NCI-H146 treated with DMSO at 0.1 percent for 48 hours (cell line): ENCODE measurements around the gene COMT.

Source experiments
- DNase-seq: peaks from one replicate; lab custom pipeline; 2025; ENCODE audit not compliant: unreplicated experiment; lab: John Stamatoyannopoulos, UW

The COMT gene

DNA sequence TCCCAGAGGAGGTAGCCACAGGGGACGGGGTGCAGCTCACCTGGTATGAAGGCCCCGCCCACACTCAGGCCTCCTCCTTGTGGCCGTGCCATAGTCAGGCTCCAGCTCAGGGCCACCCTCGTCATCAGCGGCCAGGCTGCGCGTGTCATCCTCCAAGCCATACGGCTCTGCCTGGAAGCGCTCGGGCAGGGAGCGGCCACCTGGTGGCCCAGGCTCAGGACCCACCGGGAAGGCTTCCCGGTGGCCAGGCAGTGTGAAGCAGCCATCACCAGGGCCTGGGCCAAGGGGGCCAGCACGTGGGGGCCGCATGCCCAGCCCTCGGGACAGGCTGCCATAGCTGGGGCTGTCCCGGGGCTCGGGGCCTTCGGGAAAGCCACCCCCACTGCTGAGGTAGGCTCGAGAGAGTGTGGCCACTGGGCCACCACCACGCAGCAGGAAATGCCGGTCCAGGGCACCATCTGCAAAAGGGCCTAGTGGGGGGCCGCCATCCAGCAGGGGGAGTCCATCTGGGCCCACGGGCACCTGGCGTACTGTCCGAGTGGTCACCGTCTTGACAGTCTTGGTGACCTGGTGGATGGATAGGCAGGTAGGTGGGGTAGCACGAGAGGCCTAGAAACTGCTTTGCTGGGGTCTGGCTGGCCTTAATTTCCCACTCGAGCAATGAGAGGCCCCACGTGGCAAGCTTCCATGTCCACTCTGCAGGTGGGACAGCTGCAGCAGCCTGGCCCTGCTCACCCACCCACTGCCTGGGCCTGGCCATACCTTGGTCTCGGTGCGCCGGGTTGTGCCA is 39.8 kb downstream of the COMT start:
- no peak for DNase-seq

DNA sequence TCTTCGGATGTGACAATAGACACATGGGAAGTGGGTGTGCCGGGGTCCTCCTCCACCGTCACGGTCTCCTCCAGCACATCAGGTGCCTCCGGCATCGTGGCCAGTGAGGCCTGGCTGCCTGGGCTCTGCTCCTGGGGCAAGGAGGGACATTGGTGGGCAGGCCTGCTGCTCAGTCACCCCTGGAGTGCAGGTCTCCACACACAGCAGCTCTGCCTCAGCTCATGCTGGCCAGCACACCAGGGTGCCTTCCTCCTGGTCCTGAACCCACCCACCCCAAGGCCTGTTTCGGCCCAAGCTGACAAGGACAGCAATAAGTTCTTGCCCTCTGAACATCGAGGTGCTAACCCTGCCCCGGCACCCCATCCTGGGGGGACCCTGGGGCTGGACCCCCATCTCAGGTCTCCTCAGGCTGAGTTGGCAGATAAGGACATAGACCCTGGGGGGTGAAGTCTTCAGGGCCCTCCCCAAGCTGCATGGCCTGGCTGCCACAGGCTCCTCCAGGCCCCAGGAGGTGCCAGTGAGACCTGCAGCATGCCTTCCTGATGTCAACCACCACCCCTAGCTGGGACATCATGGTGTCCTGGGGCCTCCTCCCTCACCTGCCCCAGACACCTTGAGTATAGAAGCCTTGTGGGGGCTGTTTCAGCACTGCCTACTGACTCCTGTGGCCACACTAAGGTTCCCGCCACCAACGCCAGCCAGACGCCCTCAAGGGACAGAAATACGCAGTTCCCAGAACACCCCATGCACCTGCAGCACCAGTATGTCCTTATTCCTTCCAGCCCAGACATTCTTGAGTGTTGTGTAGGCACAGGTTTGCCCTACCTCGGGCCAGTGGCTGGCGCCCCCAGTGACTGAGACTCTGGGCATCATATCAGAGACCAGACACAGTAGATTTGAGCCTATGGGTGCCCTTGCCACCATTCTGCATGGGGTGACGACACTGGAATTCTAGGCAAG is 40.7 kb downstream of the COMT start:
- DNase-seq, result no peak

DNA sequence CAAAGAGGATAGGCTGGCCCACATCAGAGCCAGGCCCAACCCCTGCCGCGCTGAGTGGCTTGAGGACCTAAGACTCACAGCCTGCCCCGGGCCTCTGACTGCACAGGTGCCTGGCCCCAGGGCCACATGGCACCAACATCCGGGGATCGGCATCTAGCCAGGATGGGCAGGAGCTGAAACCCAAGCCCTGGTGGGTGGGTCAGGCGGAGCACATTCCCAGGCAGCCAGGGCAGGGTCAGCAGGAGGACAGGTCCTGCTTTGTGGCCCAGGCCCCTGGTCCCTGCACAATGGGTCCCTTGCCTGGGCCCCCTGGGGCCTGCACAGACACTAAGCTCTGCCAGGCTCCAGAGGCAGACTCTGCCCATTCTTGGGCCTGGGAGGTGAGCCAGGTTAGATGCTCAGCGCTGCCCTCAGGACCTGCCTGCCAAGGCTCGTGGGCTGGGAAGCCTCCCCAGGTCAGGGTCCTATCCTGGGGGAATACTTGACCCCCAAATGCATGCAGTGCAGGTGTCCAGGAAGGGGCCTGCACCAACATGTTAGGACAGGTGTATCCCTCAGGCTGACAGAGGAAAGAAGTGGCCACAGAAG is 41.5 kb downstream of the COMT start:
- no peak for DNase-seq

DNA sequence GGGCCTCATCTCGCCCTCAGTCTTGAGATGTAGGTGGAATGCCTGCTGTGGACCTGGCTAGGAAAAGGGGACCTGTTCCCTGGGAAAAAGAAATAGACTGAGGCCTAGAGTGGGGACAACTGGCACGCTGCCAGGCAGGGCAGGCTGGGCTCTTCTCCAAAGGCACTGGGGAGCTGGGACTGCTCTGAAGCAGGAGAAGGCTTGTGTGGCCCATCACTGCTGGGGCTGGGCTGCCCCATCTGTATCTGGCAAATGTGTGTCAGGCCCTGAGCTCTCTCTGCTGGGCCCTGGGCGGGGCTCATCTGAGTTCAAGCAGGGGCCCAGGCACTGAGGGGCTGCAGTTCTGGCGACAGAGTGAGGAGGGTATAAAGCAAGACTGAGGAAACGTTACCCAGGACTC is 42.2 kb downstream of the COMT start:
- DNase-seq, result no peak

DNA sequence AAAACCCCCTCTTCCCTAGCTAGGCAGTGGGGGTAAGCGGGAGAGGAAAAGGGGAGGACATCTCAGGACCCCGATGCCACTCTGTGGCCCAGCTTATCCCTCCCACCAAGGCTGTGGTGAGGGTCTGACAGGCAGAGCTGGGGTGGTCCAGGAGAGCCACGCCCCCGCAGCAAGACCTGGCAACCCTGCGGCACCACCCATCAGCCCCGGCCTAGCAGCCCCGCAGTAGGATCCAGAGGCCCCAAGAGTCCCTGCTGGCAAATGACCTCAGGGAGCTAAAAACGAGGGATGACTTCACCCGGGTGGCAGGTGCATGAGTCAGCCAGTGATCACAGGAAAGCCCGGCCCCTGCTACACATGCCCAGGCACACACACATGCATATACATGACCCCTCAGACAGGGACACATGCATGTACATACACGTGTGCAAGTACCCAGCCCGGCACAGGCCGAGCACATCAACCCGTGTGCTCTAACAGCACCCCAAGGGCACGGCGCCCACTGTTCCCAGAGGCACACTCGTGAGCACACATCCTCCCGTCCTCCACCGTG is 42.7 kb downstream of the COMT start:
- DNase-seq, result peak; percentile 10

DNA sequence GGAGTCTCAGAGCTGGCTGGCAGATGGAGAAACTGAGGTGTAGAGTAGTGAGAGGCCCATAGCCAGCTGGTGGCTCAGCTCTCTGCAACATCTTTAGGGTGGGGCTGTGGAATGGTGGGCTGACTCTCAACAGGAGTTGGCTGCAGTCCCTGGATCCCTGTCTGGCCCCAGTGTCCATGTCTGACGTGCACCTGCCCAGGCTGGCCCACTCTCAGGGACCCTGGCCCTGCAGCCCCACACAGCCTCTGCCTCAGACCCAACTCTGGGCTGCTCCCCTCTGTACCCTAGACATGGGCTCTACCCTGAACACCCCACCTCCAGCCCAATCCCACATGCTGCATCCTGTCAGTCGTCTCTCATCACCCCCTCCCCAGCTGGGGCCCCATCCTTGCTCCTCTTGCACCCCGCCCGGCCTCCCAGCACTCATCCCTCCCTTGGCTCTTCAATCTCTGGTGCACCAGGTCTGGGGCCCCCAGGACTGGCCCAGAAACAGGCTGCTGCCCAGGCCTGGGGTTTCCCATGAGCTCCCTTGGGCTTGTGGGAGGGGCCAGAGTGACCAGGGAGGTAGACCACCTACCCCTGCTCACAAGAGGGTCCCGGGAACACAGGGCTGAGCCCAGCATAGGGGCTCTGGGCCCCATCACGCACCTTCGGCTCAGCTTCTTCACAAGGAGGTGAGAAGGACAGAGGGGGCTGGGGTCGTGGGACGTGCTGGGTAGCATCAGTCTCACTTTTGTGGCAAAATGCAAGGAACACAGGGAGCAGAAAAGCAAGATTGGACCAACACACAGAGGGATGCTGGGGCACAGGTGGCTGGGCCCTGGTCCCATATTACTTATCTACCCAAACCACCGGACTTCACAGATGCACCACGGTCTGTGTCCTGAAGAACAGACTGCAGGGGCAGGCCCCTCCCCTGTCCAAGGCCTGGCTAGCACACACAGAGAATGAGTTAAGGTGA is 43.6 kb downstream of the COMT start:
- DNase-seq, result no peak

DNA sequence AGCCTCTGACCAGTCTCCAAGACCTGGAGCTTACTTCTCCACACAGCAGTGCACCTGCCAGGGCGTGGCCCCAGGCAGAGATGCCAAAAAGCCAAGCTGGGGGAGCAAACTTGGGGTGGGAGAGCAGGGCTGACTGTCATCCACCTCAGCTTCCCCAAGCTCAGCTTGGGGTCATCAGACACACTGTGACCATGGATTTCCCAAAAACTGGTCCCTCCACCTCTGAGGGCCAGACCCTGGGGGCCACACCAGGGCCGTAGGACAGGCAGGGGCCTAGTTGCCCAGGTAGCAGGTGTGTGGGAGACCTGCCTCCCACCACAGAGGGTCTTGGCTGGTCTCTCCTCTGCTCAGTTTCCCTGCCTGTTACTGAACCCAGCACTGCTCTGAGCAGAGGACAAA is 44.4 kb downstream of the COMT start:
- no peak for DNase-seq

DNA sequence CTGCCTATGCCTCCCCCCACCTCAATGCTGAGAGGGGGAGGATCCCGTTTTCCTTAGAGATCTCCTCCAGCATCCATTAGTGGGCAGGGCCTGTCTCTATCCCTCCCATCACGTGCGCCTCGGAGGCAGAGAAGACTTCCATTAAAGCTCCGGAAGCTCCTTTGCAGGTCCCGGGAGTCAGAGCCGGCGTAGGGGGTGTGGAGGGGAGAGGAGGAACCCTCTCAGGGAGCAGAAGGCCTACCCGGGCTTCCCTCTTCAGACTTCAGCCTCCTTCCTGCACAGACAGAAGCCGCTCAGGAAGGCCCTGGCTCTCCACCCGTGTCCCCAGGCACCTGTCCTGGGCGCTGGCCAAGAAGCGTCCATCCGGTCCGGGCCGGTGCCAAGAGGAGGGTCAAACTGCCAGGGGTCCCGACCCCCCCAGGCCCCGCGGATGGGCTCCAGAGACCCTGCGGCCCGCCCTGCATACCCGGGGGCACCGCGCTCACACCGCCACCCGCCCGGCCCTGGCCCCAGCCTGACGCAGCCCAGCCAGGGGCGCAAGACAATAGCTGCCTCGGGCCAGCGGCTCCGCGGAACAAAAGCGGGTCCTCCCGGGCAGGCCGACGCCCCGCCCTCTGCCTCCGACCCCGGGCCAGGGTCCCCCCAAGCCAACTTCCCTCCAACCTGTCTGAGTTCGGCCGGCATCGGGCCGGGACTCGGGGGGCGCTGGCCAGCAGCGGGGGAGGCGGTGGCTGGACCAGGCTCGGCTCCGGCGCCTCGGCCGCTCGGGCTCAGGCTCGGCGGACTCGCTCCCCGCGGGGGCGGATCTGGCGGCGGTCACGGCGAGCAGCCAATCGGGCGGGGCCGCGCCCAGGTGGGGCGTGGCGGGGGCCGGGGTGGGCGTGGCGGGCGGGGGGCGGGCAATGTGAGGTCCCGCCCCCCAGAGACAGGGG is 45.1 kb downstream of the COMT start:
- peak; percentile 35 for DNase-seq

DNA sequence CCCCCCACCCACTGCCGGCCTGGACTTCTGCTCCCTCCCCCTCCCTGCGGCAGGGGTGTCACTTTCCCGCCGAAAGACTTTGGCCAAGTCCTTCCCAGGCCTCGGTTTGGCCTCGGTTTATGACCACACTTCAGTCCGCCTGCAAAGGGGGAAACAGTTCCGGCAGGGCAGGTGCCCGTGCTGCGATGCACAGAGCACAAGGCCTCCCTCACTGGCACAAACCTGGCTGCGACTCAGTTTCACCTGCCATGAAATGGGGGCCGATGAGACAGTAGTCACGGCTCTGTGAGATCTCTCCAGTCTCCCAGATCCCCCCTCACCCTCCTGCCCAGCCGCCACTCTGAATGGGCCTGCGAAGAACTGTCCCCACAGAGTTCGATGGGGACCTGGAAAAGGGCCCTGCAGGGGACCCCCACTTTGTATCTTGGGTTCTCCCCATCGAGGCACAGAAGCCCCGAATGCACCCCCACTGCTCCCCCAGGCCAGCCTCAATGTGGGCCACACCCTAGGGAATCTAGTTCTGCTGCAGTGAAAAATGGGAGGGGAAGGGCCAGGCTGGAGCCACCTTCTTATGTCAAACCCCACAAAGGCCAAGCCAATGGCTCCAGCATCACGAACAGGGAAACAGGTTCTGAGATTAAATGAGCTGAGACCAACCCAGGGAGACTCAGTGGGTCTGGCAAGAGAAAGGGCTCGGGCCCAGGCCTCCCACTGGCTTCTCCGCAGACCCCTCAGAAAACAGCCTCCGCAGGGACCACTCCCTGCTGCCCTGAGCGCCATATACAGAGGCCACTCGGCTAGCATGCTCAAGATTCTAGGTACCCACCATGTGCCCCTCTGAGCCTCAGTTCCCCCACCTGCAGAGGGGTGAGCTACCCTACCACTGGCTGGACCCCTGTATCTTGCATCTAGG is 46.1 kb downstream of the COMT start:
- no peak for DNase-seq

DNA sequence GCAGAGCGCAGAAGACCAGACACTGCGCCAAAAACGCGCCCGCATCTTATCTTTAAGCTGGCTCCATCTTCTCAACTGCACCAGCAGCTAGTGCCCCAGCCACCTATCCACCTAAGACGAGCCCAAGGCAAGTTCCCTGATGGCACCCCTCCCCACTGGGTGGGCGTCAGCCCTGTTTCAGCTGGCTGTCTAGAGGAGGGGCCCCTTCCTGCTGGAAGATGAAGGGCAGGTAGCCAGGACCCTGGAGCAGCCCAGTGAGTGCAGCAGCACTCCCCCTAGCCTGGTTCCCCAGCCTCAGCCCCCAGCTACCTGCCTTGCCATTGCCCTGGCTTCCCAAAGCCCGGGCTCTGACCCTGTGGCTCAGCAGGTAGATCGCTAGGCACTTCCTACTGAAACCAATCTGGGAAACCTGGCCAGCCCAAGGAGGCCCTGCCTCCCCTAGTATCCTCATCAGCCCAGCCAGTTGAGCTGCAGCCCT is 46.8 kb downstream of the COMT start:
- DNase-seq, result no peak

DNA sequence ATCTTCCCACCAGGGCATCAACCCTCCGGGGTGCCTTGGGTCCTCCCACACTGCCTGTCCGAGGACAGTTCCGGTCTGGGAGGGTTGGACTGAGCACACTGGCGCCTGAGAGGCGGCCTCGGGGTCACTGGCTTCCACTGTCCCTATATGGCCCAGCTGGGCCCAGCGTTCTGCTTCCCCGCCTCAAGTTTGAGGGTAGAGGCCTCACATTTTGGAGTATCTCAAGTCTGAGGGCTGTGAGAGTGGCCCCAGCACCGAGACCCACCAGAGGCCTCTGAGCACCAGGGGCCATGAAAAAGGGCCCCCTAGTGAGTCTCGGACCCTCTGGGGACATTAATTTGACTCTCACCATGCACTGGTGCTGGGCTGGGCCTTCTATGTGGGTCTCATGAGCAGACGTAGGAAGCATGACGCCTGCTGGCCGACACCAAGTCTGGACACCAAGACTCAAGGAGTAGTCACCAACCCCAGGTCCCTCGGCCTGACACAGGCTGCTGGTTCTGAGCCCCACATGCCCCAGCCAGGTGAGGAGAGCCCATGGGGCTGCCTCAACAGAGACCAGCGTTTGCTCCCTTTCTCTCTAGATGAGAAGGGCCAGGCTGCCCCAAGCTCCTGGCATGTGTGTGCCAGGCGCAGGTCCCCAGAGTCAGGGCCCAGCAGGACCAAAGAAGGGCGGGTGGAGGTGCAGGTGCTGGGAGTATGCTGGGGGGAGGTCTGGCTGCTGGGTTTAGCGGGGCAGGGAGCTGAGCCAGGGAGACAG is 47.6 kb downstream of the COMT start:
- no peak for DNase-seq

DNA sequence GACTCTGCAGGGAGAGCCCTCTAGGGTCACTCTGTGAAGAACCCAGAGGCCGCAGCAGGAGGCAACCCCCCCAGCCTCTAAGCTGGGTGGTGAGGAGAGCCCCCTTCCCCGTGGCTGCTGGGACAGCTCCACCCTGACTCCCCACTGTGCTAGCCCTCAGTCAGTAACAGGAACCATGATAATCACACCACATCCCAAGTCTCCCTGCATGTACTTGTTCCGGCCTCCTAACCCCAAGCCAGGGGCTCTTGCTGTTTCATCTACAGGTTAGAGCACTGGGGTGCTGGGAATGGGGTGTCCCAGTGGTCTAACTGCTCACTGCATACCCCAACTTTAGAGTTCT is 48.1 kb downstream of the COMT start:
- DNase-seq, result no peak

DNA sequence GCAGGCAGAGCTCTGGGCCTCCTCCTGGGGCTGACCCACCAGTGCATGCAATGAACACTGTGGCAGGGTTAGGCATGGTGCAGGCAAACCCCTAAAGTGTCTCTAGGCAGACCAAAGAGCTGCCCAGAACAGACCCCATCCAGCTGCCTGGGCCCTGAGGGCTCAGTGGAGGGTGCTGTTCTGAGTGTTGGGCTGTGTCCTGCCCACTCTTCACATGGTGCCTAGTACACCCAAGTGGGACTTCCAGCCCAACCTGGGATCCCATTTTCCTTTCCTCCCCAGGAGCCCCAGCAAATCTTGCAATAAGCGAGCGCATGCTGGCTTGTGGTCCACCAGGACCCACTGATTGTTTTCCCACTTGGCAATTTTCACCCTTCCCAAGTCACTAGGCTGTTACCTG is 48.6 kb downstream of the COMT start:
- DNase-seq, result no peak

DNA sequence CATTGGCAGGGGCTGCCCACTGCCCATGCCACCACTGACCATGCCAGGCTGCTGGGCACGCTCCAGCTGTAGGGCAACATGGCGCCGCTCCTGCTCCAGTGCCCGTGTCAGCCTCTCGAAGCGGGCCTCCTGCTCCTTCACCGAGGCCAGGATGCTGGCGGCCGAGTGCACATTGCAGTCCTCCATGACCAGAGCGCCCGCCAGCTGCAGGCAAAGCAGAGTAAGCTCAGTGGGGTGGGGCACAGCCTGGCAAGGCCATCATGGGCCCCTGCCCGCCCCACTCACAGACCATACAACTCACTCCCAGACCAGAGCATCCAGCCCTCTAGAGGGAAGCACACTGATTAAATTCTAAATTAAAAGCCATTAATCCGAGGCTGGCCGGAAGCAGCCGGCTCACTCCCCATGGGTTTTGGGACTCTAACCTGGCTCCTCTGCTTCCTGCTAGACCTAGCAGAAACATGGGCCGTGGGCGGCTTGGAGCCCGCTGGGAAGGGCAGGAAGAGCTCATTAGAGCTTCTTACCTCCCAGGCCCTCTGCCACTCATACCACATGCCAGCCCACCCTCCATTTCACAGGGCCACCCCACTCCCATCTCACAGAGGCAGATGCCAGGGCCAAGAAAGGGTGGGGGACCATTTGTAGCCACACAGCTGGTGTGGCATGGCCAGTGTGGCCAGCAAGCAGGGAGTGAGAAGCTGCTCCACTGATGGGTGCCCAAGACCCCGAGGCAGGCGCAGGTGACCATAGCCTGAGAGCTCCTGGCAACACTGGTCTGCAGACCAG is 49.2 kb downstream of the COMT start:
- DNase-seq, result no peak

DNA sequence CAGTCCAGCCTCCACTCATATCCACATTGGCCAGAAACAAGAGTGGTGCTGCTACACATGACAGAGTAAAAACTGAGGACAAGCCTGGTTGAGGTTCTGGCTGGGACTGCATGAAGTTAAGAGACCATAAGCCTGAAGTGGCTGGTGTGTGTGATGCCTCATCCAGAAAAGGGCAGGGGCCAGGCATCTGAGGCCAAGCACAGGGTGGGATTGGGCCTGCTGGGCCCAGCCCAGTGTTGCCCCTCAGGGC is 49.7 kb downstream of the COMT start:
- DNase-seq, result no peak

DNA sequence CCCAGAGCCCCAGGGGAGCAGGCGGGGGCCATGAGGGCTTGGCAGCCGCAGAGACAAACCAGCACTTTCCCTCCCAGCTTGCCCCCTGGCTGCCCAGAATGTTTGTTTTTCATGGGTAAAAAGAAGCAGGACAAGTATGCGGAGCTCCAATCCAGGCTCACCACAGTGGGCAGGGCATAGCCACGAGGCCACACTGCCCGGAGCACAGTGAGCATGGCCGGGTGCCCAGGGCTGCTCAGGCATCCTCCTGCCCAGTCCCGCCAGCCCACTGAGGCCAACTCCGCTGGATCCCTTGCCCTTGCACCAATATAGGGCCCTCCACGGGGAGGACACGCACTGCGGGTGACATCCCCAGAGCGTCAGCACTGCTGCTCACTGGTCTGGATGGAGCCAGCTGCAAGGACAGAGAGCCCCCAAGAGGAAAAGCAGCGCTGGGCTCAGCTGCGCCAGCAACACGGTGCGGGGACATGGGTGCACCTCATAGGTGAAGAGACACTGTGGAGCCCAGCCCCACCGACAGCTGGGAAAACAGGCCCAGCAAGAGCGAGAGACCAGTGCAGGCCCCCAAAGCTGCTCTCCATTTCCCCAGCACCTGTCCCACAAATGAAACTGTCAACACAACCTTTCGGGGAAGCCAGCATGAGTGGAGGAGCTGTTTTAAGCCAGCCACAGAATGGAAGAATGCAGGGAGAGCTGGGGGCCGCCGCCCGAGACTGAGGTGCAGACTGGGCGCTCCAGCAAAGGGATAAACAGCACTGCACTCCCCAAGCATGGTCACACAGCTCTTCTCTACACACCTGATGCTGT is 50.3 kb downstream of the COMT start:
- no peak for DNase-seq
